HepG2 (cell line): Measurements from ENCODE around the gene PNMA3. TPM values are rescaled to one million over a fixed set of nuclear protein-coding genes. Genes with fewer than 3 reads are reported as not detected.

ENCODE experiments used
- ATAC-seq: fragments of 200-7000 bp; cut with Tn5 transposase; 3 replicates; pipeline ENCODE4 v1.9.1; 2020; ENCODE audit warnings: mild to moderate bottlenecking, moderate library complexity
- BruUV-seq: library from RNA; stranded (reverse); fragments of 400-500 nt; replicated peaks from 2 replicates; lab custom pipeline; 2021; lab: Mats Ljungman, UMichigan
- CTCF ChIA-PET: fragments of 300-600 bp; formaldehyde crosslinking; extraction: SDS; loops from one replicate; lab custom pipeline; 2021; ENCODE audit warnings: low total read pairs, inconsistent platforms, low intra/inter-chr PET ratio; lab: Yijun Ruan, JAX
- POLR2A ChIA-PET: fragments of 350-600 bp; sonication (Branson Sonifier 250); formaldehyde crosslinking; loops from one replicate; lab custom pipeline; 2020; ENCODE audit warnings: antibody characterized with exemption, inconsistent platforms; lab: Yijun Ruan, JAX
- DNase-seq: peaks from one replicate; pipeline ENCODE4 v3.0.0-alpha.2; 2015; ENCODE audit warnings: low spot score
- FAIRE-seq: peaks from 3 replicates; lab custom pipeline; 2011; peaks lifted over from hg19 to GRCh38; lab: Jason Lieb, UNC
- H2AFZ ChIP-seq: one replicate; pipeline ENCODE4 v1.6.1; 2011; ENCODE audit warnings: low read length, inconsistent platforms
- H3K27ac ChIP-seq: fragments of 300-600 bp; 3 replicates; pipeline ENCODE4 v1.8.0; 2011; ENCODE audit warnings: mixed run types, mild to moderate bottlenecking, mixed read lengths, low read length, inconsistent platforms; ENCODE audit not compliant: insufficient read depth; ENCODE audit errors: extremely low read length
- H3K27me3 ChIP-seq, 2 experiments: fragments of 200-600 bp in 1 of 2; 2 replicates in 1 of 2; 3 replicates in 1 of 2; pipeline versions ENCODE4 v1.6.0 to v1.8.0; 2011; ENCODE audit warnings: low read length in 2 of 2, mild to moderate bottlenecking in 2 of 2, moderate library complexity in 2 of 2, inconsistent platforms in 1 of 2; ENCODE audit not compliant: insufficient read depth in 2 of 2, control insufficient read depth in 1 of 2
- H3K36me3 ChIP-seq, 2 experiments: fragments of 200-600 bp in 1 of 2; replicated peaks in 1 of 2; 2 replicates in 1 of 2; 3 replicates in 1 of 2; pipeline versions ENCODE4 v1.5.1 to v1.8.0; 2011; ENCODE audit warnings: low read length in 2 of 2, inconsistent platforms in 1 of 2; ENCODE audit not compliant: insufficient read depth in 2 of 2, control insufficient read depth in 1 of 2
- H3K4me1 ChIP-seq: 2 replicates; pipeline ENCODE4 v1.5.1; 2012; ENCODE audit warnings: low read length, inconsistent platforms; ENCODE audit not compliant: insufficient read depth
- H3K4me2 ChIP-seq: 2 replicates; pipeline ENCODE4 v1.6.0; 2011; ENCODE audit warnings: low read depth, low read length, inconsistent platforms
- H3K4me3 ChIP-seq, 3 experiments: fragments of 200-600 bp in 1 of 3; sonication (generic), shearing (Covaris generic) in 1 of 3; replicated peaks in 1 of 3; 2 replicates each; pipeline ENCODE4 v1.5.1; 2011 to 2016; ENCODE audit warnings: low read length in 3 of 3, inconsistent platforms in 2 of 3, low read depth in 2 of 3, mild to moderate bottlenecking in 2 of 3, control low read depth in 1 of 3, mixed read lengths in 1 of 3; ENCODE audit not compliant: insufficient read depth in 1 of 3
- H3K79me2 ChIP-seq: one replicate; pipeline ENCODE4 v1.6.1; 2011; ENCODE audit warnings: low read length, inconsistent platforms; ENCODE audit not compliant: insufficient read depth
- H3K9ac ChIP-seq: 2 replicates; pipeline ENCODE4 v1.6.0; 2011; ENCODE audit warnings: mild to moderate bottlenecking, low read depth, low read length, inconsistent platforms; ENCODE audit not compliant: insufficient read depth
- H3K9me3 ChIP-seq: 2 replicates; pipeline ENCODE4 v1.5.1; 2012; ENCODE audit warnings: mild to moderate bottlenecking, low read length
- H4K20me1 ChIP-seq: 2 replicates; pipeline ENCODE4 v1.6.0; 2011; ENCODE audit warnings: inconsistent platforms, mild to moderate bottlenecking, low read length, moderate library complexity; ENCODE audit not compliant: insufficient read depth
- ARNTL ChIP-seq: sonication (generic); formaldehyde crosslinking; IDR thresholded peaks from 2 replicates; pipeline ENCODE4 v1.4.0; 2020; ENCODE audit warnings: mild to moderate bottlenecking, missing genetic modification reagents
- BCL6 ChIP-seq: IDR thresholded peaks from 2 replicates; pipeline ENCODE4 v1.6.1; 2016; ENCODE audit warnings: missing genetic modification reagents, missing compliant biosample characterization
- CEBPG ChIP-seq: IDR thresholded peaks from 2 replicates; pipeline ENCODE4 v1.6.1; 2016
- ELF3 ChIP-seq: IDR thresholded peaks from 2 replicates; pipeline ENCODE4 v1.6.1; 2016; ENCODE audit warnings: missing genetic modification reagents, missing compliant biosample characterization
- EP300 ChIP-seq, 3 experiments: sonication (generic) in 1 of 3; formaldehyde crosslinking in 1 of 3; IDR thresholded peaks; 2 replicates each; pipeline versions ENCODE4 v1.5.1 to v1.6.1; 2011 to 2020; ENCODE audit warnings: low read depth in 2 of 3, low read length in 2 of 3, borderline replicate concordance in 1 of 3, improper control_type of control experiment in 1 of 3, mild to moderate bottlenecking in 1 of 3, missing genetic modification reagents in 1 of 3, moderate library complexity in 1 of 3
- FUBP1 ChIP-seq: sonication (generic); formaldehyde crosslinking; IDR thresholded peaks from 2 replicates; pipeline ENCODE4 v1.5.1; 2020; ENCODE audit warnings: missing genetic modification reagents, mild to moderate bottlenecking, borderline replicate concordance
- GATAD2A ChIP-seq: IDR thresholded peaks from 2 replicates; pipeline ENCODE4 v1.6.1; 2016
- HMGXB4 ChIP-seq, 2 experiments: sonication (generic) in 1 of 2; formaldehyde crosslinking in 1 of 2; IDR thresholded peaks; 2 replicates each; pipeline versions ENCODE4 v1.4.0 to v1.6.1; 2018 to 2020; ENCODE audit warnings: missing genetic modification reagents in 2 of 2, borderline replicate concordance in 1 of 2, low read depth in 1 of 2, mild to moderate bottlenecking in 1 of 2, missing biosample characterization in 1 of 2
- HNF4A ChIP-seq: sonication (generic); formaldehyde crosslinking; IDR thresholded peaks from 2 replicates; pipeline ENCODE4 v1.4.0; 2020; ENCODE audit warnings: missing genetic modification reagents
- HNF4G ChIP-seq, 2 experiments: sonication (generic) in 1 of 2; formaldehyde crosslinking in 1 of 2; IDR thresholded peaks; 2 replicates each; pipeline versions ENCODE4 v1.4.0 to v1.6.1; 2011 to 2020; ENCODE audit warnings: borderline replicate concordance in 2 of 2, low read depth in 2 of 2, mild to moderate bottlenecking in 2 of 2, low read length in 1 of 2, missing genetic modification reagents in 1 of 2, moderate library complexity in 1 of 2
- ISL2 ChIP-seq: sonication (generic); formaldehyde crosslinking; IDR thresholded peaks from 2 replicates; pipeline ENCODE4 v1.5.0; 2020; ENCODE audit warnings: missing genetic modification reagents
- MED1 ChIP-seq: sonication (generic); formaldehyde crosslinking; IDR thresholded peaks from 2 replicates; pipeline ENCODE4 v1.4.0; 2020; ENCODE audit warnings: missing genetic modification reagents
- NCOA2 ChIP-seq: sonication (generic); formaldehyde crosslinking; IDR thresholded peaks from 2 replicates; pipeline ENCODE4 v1.8.0; 2022; ENCODE audit warnings: inconsistent platforms
- RARA ChIP-seq: IDR thresholded peaks from 2 replicates; pipeline ENCODE4 v1.6.1; 2016; ENCODE audit warnings: missing genetic modification reagents, missing compliant biosample characterization
- RFX5 ChIP-seq: IDR thresholded peaks from 2 replicates; pipeline ENCODE4 v1.6.1; 2011; ENCODE audit warnings: low read depth, low read length, improper control_type of control experiment
- SALL1 ChIP-seq: sonication (generic); formaldehyde crosslinking; IDR thresholded peaks from 2 replicates; pipeline ENCODE4 v1.8.0; 2022; ENCODE audit warnings: mild to moderate bottlenecking, missing genetic modification reagents
- YEATS2 ChIP-seq: sonication (generic); formaldehyde crosslinking; IDR thresholded peaks from 2 replicates; pipeline ENCODE4 v1.4.0; 2020; ENCODE audit warnings: missing genetic modification reagents, borderline replicate concordance
- ZNF12 ChIP-seq: sonication (generic); formaldehyde crosslinking; IDR thresholded peaks from 2 replicates; pipeline ENCODE4 v1.5.0; 2020; ENCODE audit warnings: missing genetic modification reagents
- ZNF75D ChIP-seq: sonication (generic); formaldehyde crosslinking; IDR thresholded peaks from 2 replicates; pipeline ENCODE4 v1.8.1; 2023; ENCODE audit warnings: missing genetic modification reagents, mild to moderate bottlenecking, borderline replicate concordance
- in situ Hi-C: cut with HindIII; loops from 2 replicates; pipeline ENCODE4 v1.10.0; 2017; ENCODE audit warnings: low pct_unique_long_range_greater_than_20kb; ENCODE audit not compliant: extremely low pct_ligation_motif_present
- intact Hi-C: fragments of 100-400 bp; cut with micrococcal nuclease; formaldehyde crosslinking; loops from one replicate; pipeline ENCODE4 v1.10.0; 2022; ENCODE audit not compliant: unreplicated experiment
- polyA plus RNA-seq, 8 experiments: library from polyadenylated mRNA; depleted of rRNA in 3 of 8; stranded (reverse) in 7 of 8; unstranded in 1 of 8; fragments of >200 nt; fragmentation: Illumina TruSeq in 4 of 8; extraction: Trizol in 4 of 8; gene quantifications; 2 replicates each; pipeline versions ENCODE4 v1.2.1 to v1.2.3, GENCODE V29; 2011 to 2016; ENCODE audit warnings: low read depth in 4 of 8, missing spikeins in 1 of 8, mixed read lengths in 1 of 8; ENCODE audit not compliant: insufficient read depth in 1 of 8
- total RNA-seq, 5 experiments: library from RNA; depleted of rRNA; stranded (reverse); fragments of >200 nt; fragmentation: Illumina TruSeq; extraction: Trizol; gene quantifications; 2 replicates each; pipeline ENCODE4 v1.2.3, GENCODE V29; 2016; ENCODE audit warnings: low read depth in 1 of 5

PNMA3 gene
- total and polyA plus RNA-seq, 2 of the 13 experiments (the other 11 are each of a cell fraction or from before 2014, with no cell fraction given), result not detected

- no peak for TF ChIP-seq FUBP1 (CRISPR knock-in tag)
- no peak for TF ChIP-seq RFX5
- TF ChIP-seq EP300 (IDR thresholded peaks at IDR 0.05; ENCODE audit: low read depth in 2 of 2, low read length in 2 of 2), result no peak
- TF ChIP-seq EP300 (CRISPR knock-in tag; IDR thresholded peaks at IDR 0.05; ENCODE audit: borderline replicate concordance), result no peak
- TF ChIP-seq ZNF75D (CRISPR knock-in tag), result no peak
- TF ChIP-seq ARNTL (CRISPR knock-in tag), result no peak
These were observed 5.5 kb downstream of the PNMA3 start (continued) for GRCh38 chrX:153061732-153062131.

GRCh38 chrX:153063315-153063714 lies 7.0 kb downstream of the PNMA3 start:
- peak overlapping the region; percentile 13; the same call in 1 of the 2 replicates for H3K9ac ChIP-seq
- H3K27ac ChIP-seq, result peak overlapping the region; percentile 78
- in situ Hi-C loops, result no loop called here
- DNase-seq (peak; percentile 79), ATAC-seq (peak; percentile 83), FAIRE-seq (peak; percentile 99)
- no peaks in the 10 kb centered on the region for H3K36me3 ChIP-seq
- H3K4me2 ChIP-seq, result peak overlapping the region; percentile 43
- H3K79me2 ChIP-seq, result no peaks in the 10 kb centered on the region
- H3K4me3 ChIP-seq, result no peak overlapping the region; a peak in 1 of 6 replicates
- no TSS peak for BruUV-seq
- peaks cover 42% of the 10 kb centered on the region for H3K4me1 ChIP-seq
- POLR2A ChIA-PET, result interaction anchor here (0.6 to 1.2 kb wide), 2 partner anchors 39 to 1477 kb away, joined by 3 to 4 read pairs; no protein-coding TSS in a partner anchor
- intact Hi-C loops, result no loop called here
- CTCF ChIA-PET, result no interaction called here
- no peaks in the 10 kb centered on the region for H3K9me3 ChIP-seq
- no peak overlapping the region for H2AFZ ChIP-seq
- H3K27me3 ChIP-seq, result no peaks in the 10 kb centered on the region
- H4K20me1 ChIP-seq, result no peaks in the 10 kb centered on the region
- TF ChIP-seq GATAD2A (CRISPR knock-in tag), result peak; percentile 75; the same call in 1 of the 2 replicates
- TF ChIP-seq ZNF12 (CRISPR knock-in tag), result 0 out of 2 replicates have a peak, but pooled peaks have one; percentile 22
- peak; percentile 48; the same call in 1 of the 2 replicates for TF ChIP-seq BCL6 (CRISPR knock-in tag)
- TF ChIP-seq EP300 (IDR thresholded peaks at IDR 0.05; ENCODE audit: low read depth in 2 of 2, low read length in 2 of 2), result peak in 1 of 2 experiments; percentile 51; a peak in 2 of 4 replicates
- no peak for TF ChIP-seq EP300 (CRISPR knock-in tag; IDR thresholded peaks at IDR 0.05; ENCODE audit: borderline replicate concordance)
- 0 out of 2 replicates have a peak, but pooled peaks have one; percentile 22 for TF ChIP-seq RARA
- peak; percentile 82 for TF ChIP-seq HNF4A (CRISPR knock-in tag)
- TF ChIP-seq ELF3, result peak; percentile 42; the same call in 1 of the 2 replicates
- peak; percentile 91 for TF ChIP-seq CEBPG (CRISPR knock-in tag)
- 0 out of 2 replicates have a peak, but pooled peaks have one; percentile 24 for TF ChIP-seq YEATS2 (CRISPR knock-in tag)
- 0 out of 2 replicates have a peak, but pooled peaks have one; percentile 23 for TF ChIP-seq ISL2 (CRISPR knock-in tag)
- no peak for TF ChIP-seq NCOA2 (CRISPR knock-in tag)
- peak; percentile 46; the same call in 1 of the 2 replicates for TF ChIP-seq SALL1 (CRISPR knock-in tag)
- TF ChIP-seq MED1 (CRISPR knock-in tag), result peak; percentile 58
- no peak for TF ChIP-seq HMGXB4 (CRISPR knock-in tag; IDR thresholded peaks at IDR 0.05; ENCODE audit: borderline replicate concordance in 1 of 2, low read depth in 1 of 2)
- peak; percentile 36; the same call in 1 of the 2 replicates for TF ChIP-seq HNF4G (IDR thresholded peaks at IDR 0.05; ENCODE audit: borderline replicate concordance, low read depth, low read length)
- no peak for TF ChIP-seq HNF4G (CRISPR knock-in tag; IDR thresholded peaks at IDR 0.05; ENCODE audit: borderline replicate concordance, low read depth)
